KMS-11 (cell line): ENCODE results near the gene OSBPL8.

Source experiments
- H2AFZ ChIP-seq: fragments of 200-600 bp; sonication (generic); 2 replicates; pipeline ENCODE4 v1.6.1; 2016; ENCODE audit warnings: antibody characterized with exemption, mixed run types, low read depth
- H3K27ac ChIP-seq: fragments of 200-600 bp; sonication (generic); 2 replicates; pipeline ENCODE4 v1.6.1; 2016; ENCODE audit warnings: mild to moderate bottlenecking, mixed run types
- H3K27me3 ChIP-seq: fragments of 200-600 bp; sonication (generic); 2 replicates; pipeline ENCODE4 v1.6.1; 2017; ENCODE audit warnings: mild to moderate bottlenecking, low read depth, mixed run types, moderate library complexity; ENCODE audit not compliant: insufficient read depth
- H3K36me3 ChIP-seq: fragments of 200-600 bp; sonication (generic); 2 replicates; pipeline ENCODE4 v1.6.1; 2017; ENCODE audit warnings: mild to moderate bottlenecking, mixed run types; ENCODE audit not compliant: insufficient read depth
- H3K4me1 ChIP-seq: fragments of 200-600 bp; sonication (generic); 2 replicates; pipeline ENCODE4 v1.6.1; 2016; ENCODE audit warnings: mild to moderate bottlenecking, low read depth, mixed run types; ENCODE audit not compliant: poor library complexity, severe bottlenecking
- H3K4me2 ChIP-seq: fragments of 200-600 bp; sonication (generic); 2 replicates; pipeline ENCODE4 v1.7.0; 2016; ENCODE audit warnings: mild to moderate bottlenecking, mixed run types
- H3K4me3 ChIP-seq: fragments of 200-600 bp; sonication (generic); IDR thresholded peaks from 2 replicates; pipeline ENCODE4 v1.6.1; 2017; ENCODE audit warnings: low read depth, low read length, mixed read lengths; ENCODE audit not compliant: insufficient read depth
- H3K79me2 ChIP-seq: fragments of 200-600 bp; sonication (generic); 2 replicates; pipeline ENCODE4 v1.6.1; 2016; ENCODE audit warnings: low read depth, mixed run types; ENCODE audit not compliant: insufficient read depth
- H3K9ac ChIP-seq: fragments of 200-600 bp; sonication (generic); 2 replicates; pipeline ENCODE4 v1.6.1; 2016; ENCODE audit warnings: mild to moderate bottlenecking, mixed run types
- H4K20me1 ChIP-seq: fragments of 200-600 bp; sonication (generic); 2 replicates; pipeline ENCODE4 v1.6.1; 2016; ENCODE audit warnings: mild to moderate bottlenecking, mixed run types; ENCODE audit not compliant: insufficient read depth
- TF ChIP-seq, protein P1 (sequence below): fragments of 200-600 bp; sonication (generic); conservative IDR thresholded peaks from 2 replicates; pipeline ENCODE4 v1.6.1; 2017; ENCODE audit warnings: low read depth, mild to moderate bottlenecking, antibody characterized with exemption, low read length, moderate library complexity, mixed read lengths

The OSBPL8 gene

GRCh38 chr12:76445462-76445861, 114.1 kb downstream of the OSBPL8 start:
- H3K27me3 ChIP-seq: no peaks in the 10 kb centered on the region
- no peaks in the 10 kb centered on the region for H3K79me2 ChIP-seq
- H3K4me3 ChIP-seq: no peak overlapping the region
- TF ChIP-seq, protein P1, sequence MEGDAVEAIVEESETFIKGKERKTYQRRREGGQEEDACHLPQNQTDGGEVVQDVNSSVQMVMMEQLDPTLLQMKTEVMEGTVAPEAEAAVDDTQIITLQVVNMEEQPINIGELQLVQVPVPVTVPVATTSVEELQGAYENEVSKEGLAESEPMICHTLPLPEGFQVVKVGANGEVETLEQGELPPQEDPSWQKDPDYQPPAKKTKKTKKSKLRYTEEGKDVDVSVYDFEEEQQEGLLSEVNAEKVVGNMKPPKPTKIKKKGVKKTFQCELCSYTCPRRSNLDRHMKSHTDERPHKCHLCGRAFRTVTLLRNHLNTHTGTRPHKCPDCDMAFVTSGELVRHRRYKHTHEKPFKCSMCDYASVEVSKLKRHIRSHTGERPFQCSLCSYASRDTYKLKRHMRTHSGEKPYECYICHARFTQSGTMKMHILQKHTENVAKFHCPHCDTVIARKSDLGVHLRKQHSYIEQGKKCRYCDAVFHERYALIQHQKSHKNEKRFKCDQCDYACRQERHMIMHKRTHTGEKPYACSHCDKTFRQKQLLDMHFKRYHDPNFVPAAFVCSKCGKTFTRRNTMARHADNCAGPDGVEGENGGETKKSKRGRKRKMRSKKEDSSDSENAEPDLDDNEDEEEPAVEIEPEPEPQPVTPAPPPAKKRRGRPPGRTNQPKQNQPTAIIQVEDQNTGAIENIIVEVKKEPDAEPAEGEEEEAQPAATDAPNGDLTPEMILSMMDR: no peak
- H3K27ac ChIP-seq: no peak overlapping the region
- no peak overlapping the region for H2AFZ ChIP-seq
- no peaks in the 10 kb centered on the region for H3K4me1 ChIP-seq
- no peaks in the 10 kb centered on the region for H4K20me1 ChIP-seq
- H3K4me2 ChIP-seq: no peak overlapping the region
- no peak overlapping the region for H3K9ac ChIP-seq
- no peaks in the 10 kb centered on the region for H3K36me3 ChIP-seq

- no peaks in the 10 kb centered on the region for H3K79me2 ChIP-seq
- no peaks in the 10 kb centered on the region for H3K36me3 ChIP-seq
- TF ChIP-seq, protein P1: no peak
- H3K4me2 ChIP-seq: no peak overlapping the region
- no peak overlapping the region for H3K27ac ChIP-seq
- no peaks in the 10 kb centered on the region for H3K4me1 ChIP-seq
- no peaks in the 10 kb centered on the region for H4K20me1 ChIP-seq
- no peaks in the 10 kb centered on the region for H3K27me3 ChIP-seq
- H3K9ac ChIP-seq: no peak overlapping the region
- no peak overlapping the region for H2AFZ ChIP-seq
- H3K4me3 ChIP-seq: no peak overlapping the region
Measured at GRCh38 chr12:76444408-76444984, 115.1 kb downstream of the OSBPL8 start.

DNA sequence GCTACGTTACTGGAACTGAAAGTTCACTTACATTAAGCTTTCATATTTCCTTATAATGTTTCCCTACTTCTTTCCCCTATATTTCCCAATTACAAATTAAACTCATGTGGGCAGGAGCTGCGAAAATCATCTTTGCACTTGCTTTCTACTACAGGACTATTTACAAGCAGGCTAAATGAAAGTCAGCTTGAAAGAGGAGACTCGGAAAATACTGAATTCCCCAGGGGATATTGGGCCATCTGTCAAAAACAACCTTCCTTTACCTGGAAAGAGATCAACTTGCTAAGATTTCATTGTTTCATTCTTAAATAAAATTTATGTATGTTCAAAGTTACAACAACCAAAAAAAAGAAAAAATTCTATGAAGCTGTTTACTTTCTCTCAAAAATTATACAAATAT, 118.6 kb downstream of the OSBPL8 start:
- Histone ChIP-seq H3K36me3 (no peaks in the 10 kb centered on the region), H4K20me1 (no peaks in the 10 kb centered on the region), H2AFZ (no peak overlapping the region), H3K4me3 (no peak overlapping the region), H3K27ac (no peak overlapping the region), H3K4me2 (no peak overlapping the region), H3K4me1 (no peaks in the 10 kb centered on the region), H3K27me3 (no peaks in the 10 kb centered on the region), H3K9ac (no peak overlapping the region), H3K79me2 (no peaks in the 10 kb centered on the region)
- TF ChIP-seq, protein P1: no peak

DNA sequence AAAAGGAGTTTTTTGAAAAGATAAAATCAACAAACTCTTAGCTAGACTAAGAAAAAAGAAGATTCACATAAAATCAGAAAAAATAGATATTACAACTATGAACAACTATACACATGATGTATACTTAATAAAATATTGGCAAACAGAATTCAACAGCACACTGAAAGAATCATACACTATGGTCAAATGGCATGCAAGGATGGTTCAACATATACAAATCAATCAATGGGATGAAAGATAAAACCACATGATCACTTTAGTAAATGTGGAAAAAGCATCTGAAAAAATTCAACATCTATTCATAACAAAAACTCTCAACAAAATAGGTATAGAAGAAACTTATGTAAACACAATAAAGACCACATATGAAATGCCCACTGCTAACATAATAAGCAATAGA, 126.8 kb downstream of the OSBPL8 start:
- no peaks in the 10 kb centered on the region for H3K36me3 ChIP-seq
- H3K27ac ChIP-seq: no peak overlapping the region
- H3K4me2 ChIP-seq: no peak overlapping the region
- H3K4me3 ChIP-seq: no peak overlapping the region
- H2AFZ ChIP-seq: no peak overlapping the region
- H3K79me2 ChIP-seq: peaks cover 17% of the 10 kb centered on the region; the same call in 1 of the 2 replicates
- H3K27me3 ChIP-seq: no peaks in the 10 kb centered on the region
- H3K4me1 ChIP-seq: no peaks in the 10 kb centered on the region
- TF ChIP-seq, protein P1: no peak
- H3K9ac ChIP-seq: no peak overlapping the region
- H4K20me1 ChIP-seq: no peaks in the 10 kb centered on the region
